Panc1 (cell line): ENCODE data around the gene SH2D6. TPM values are rescaled to one million over a fixed set of nuclear protein-coding genes. Genes with fewer than 3 reads are reported as not detected.

Experiments used
- ATAC-seq: fragments of 200-7000 bp; cut with Tn5 transposase; 2 replicates; pipeline ENCODE4 v1.9.1; 2020; ENCODE audit warnings: mild to moderate bottlenecking, moderate library complexity
- BruUV-seq: library from RNA; stranded (reverse); fragments of 400-500 nt; replicated peaks from 2 replicates; lab custom pipeline; 2021; lab: Mats Ljungman, UMichigan
- CTCF ChIA-PET: fragments of 300-600 bp; sonication (Branson Sonifier 250); formaldehyde crosslinking; loops from one replicate; lab custom pipeline; 2022; ENCODE audit warnings: antibody characterized with exemption; lab: Charles Lee
- POLR2A ChIA-PET: fragments of 300-600 bp; sonication (Branson Sonifier 250); formaldehyde crosslinking; loops from one replicate; lab custom pipeline; 2022; ENCODE audit warnings: antibody characterized with exemption; lab: Charles Lee
- DNase-seq: peaks from one replicate; pipeline ENCODE4 v3.0.0-alpha.2; 2010; ENCODE audit warnings: low read depth, low spot score
- H3K27ac ChIP-seq: 2 replicates; pipeline ENCODE4 v1.5.1; 2011; ENCODE audit warnings: mild to moderate bottlenecking, low read length, inconsistent platforms
- H3K27me3 ChIP-seq: fragments of 200-500 bp; sonication (Bioruptor generic); 2 replicates; pipeline ENCODE4 v1.6.0; 2014; ENCODE audit warnings: low read length, inconsistent platforms; ENCODE audit not compliant: control insufficient read depth, insufficient read depth
- H3K36me3 ChIP-seq: fragments of 200-500 bp; sonication (Bioruptor generic); 2 replicates; pipeline ENCODE4 v1.5.1; 2014; ENCODE audit warnings: inconsistent platforms, mild to moderate bottlenecking, low read length, moderate library complexity; ENCODE audit not compliant: control insufficient read depth, insufficient read depth
- H3K4me1 ChIP-seq: 2 replicates; pipeline ENCODE4 v1.5.1; 2011; ENCODE audit warnings: inconsistent platforms, mild to moderate bottlenecking, low read length, moderate library complexity; ENCODE audit not compliant: control insufficient read depth, insufficient read depth
- H3K4me3 ChIP-seq, 2 experiments: 2 replicates each; pipeline ENCODE4 v1.5.1; 2011 to 2012; ENCODE audit warnings: low read depth in 2 of 2, low read length in 2 of 2, mild to moderate bottlenecking in 2 of 2, inconsistent platforms in 1 of 2, moderate library complexity in 1 of 2
- H3K9me3 ChIP-seq: fragments of 200-500 bp; sonication (Bioruptor generic); 2 replicates; pipeline ENCODE4 v1.5.1; 2014; ENCODE audit warnings: low read depth, mild to moderate bottlenecking, inconsistent platforms, low read length, moderate library complexity; ENCODE audit not compliant: control insufficient read depth, insufficient read depth
- CTCF ChIP-seq: fragments of 450-650 bp; IDR thresholded peaks from 2 replicates; pipeline ENCODE4 v1.5.1; 2017; ENCODE audit warnings: mild to moderate bottlenecking
- POLR2AphosphoS5 ChIP-seq: IDR thresholded peaks from 2 replicates; pipeline ENCODE4 v1.6.1; 2012; ENCODE audit warnings: mild to moderate bottlenecking, low read depth, low read length, moderate library complexity
- REST ChIP-seq, 2 experiments: IDR thresholded peaks; 2 replicates each; pipeline ENCODE4 v1.6.1; 2011 to 2012; ENCODE audit warnings: low read depth in 2 of 2, control low read depth in 1 of 2, low read length in 1 of 2, mild to moderate bottlenecking in 1 of 2, moderate library complexity in 1 of 2; ENCODE audit not compliant: insufficient read depth in 1 of 2
- SIN3A ChIP-seq: IDR thresholded peaks from 2 replicates; pipeline ENCODE4 v1.6.1; 2012; ENCODE audit warnings: low read depth, mild to moderate bottlenecking, low read length, moderate library complexity, borderline replicate concordance; ENCODE audit not compliant: insufficient read depth
- TCF7L2 ChIP-seq: IDR thresholded peaks from 2 replicates; pipeline ENCODE4 v1.6.1; 2011; ENCODE audit warnings: mild to moderate bottlenecking, low read depth, low read length, inconsistent platforms
- in situ Hi-C: cut with HindIII; loops from 2 replicates; pipeline ENCODE4 v1.10.0; 2016; ENCODE audit warnings: low sequenced_read_pairs, low pct_unique_long_range_greater_than_20kb
- intact Hi-C: fragments of 100-400 bp; cut with micrococcal nuclease; formaldehyde crosslinking; loops from one replicate; pipeline ENCODE4 v1.10.0; 2022; ENCODE audit not compliant: unreplicated experiment
- total RNA-seq: library from RNA; stranded (reverse); gene quantifications from one replicate; pipeline ENCODE4 v1.2.1, GENCODE V29; 2021; ENCODE audit not compliant: unreplicated experiment

The SH2D6 gene
- total RNA-seq, 1 experiment from 2014 or later = 3.3 TPM

GRCh38 chr2:85414761-85415553, 3.6 kb upstream of the SH2D6 start:
- TF ChIP-seq TCF7L2 (no peak), REST (IDR thresholded peaks at IDR 0.05; ENCODE audit: insufficient read depth in 1 of 2, low read depth in 2 of 2, low read length in 1 of 2) (no peak), POLR2AphosphoS5 (no peak), CTCF (no peak), SIN3A (no peak)
- no peaks in the 10 kb centered on the region for H3K36me3 ChIP-seq
- intact Hi-C loops = no loop called here
- CTCF ChIA-PET = interaction anchor here (0.6 kb wide), 1 partner anchor 41 kb away, joined by 4 read pairs; no protein-coding TSS in a partner anchor
- ATAC-seq = no peak
- no peaks in the 10 kb centered on the region for H3K9me3 ChIP-seq
- BruUV-seq = no TSS peak
- peak overlapping the region; percentile 88 for H3K27ac ChIP-seq
- DNase-seq = no peak
- no peak overlapping the region for H3K4me3 ChIP-seq
- POLR2A ChIA-PET = interaction anchor here (0.8 kb wide), 1 partner anchor 129 kb away, joined by 3 read pairs; no protein-coding TSS in a partner anchor
- no peaks in the 10 kb centered on the region for H3K27me3 ChIP-seq
- H3K4me1 ChIP-seq = peaks cover 44% of the 10 kb centered on the region
- in situ Hi-C loops = loop anchor here (25.0 kb wide), 1 partner anchor 122 kb away; the partner anchor contains the start of gene MAT2A

GRCh38 chr2:85415980-85416650, 2.4 kb upstream of the SH2D6 start:
- BruUV-seq = no TSS peak
- CTCF ChIA-PET = no interaction called here
- no peaks in the 10 kb centered on the region for H3K27me3 ChIP-seq
- TF ChIP-seq TCF7L2 (no peak), POLR2AphosphoS5 (no peak), REST (IDR thresholded peaks at IDR 0.05; ENCODE audit: insufficient read depth in 1 of 2, low read depth in 2 of 2, low read length in 1 of 2) (no peak), SIN3A (no peak), CTCF (no peak)
- intact Hi-C loops = no loop called here
- in situ Hi-C loops = loop anchor here (25.0 kb wide), 1 partner anchor 121 kb away; the partner anchor contains the start of gene MAT2A
- POLR2A ChIA-PET = interaction anchor here (1.2 kb wide), 1 partner anchor 123 kb away, joined by 5 read pairs; the partner anchor contains the start of gene MAT2A
- H3K27ac ChIP-seq = peak overlapping the region; percentile 14; the same call in 1 of the 2 replicates
- H3K9me3 ChIP-seq = no peaks in the 10 kb centered on the region
- DNase-seq = no peak
- no peak overlapping the region for H3K4me3 ChIP-seq
- H3K4me1 ChIP-seq = peaks cover 43% of the 10 kb centered on the region
- no peak for ATAC-seq
- no peaks in the 10 kb centered on the region for H3K36me3 ChIP-seq
